Pancreas (tissue), 10 donors: ENCODE data around the gene TP63. TPM values are rescaled to one million over a fixed set of nuclear protein-coding genes. Genes with fewer than 3 reads are reported as not detected.

Experiments used
- ATAC-seq, 4 donors: fragments of 200-7000 bp; cut with Tn5 transposase; one replicate each; pipeline versions ENCODE4 v1.8.0 to v1.9.1; 2020; ENCODE audit warnings: mild to moderate bottlenecking in 4 of 4, moderate library complexity in 4 of 4
- DNase-seq, 6 donors: peaks; one replicate each; pipeline ENCODE4 v3.0.0-alpha.2; 2020
- FAIRE-seq: peaks from 2 replicates; lab custom pipeline; 2012; peaks lifted over from hg19 to GRCh38; lab: Jason Lieb, UNC
- H3K27ac ChIP-seq, 4 donors: fragments of 200-600 bp; sonication (generic); 1 replicate in 3 of 4; 2 replicates in 1 of 4; pipeline versions ENCODE4 v1.5.0 to v1.8.0; 2020
- H3K27me3 ChIP-seq, 4 donors: fragments of 200-600 bp; one replicate each; pipeline ENCODE4 v1.8.0; 2021
- H3K36me3 ChIP-seq, 3 donors: fragments of 200-600 bp; sonication (generic) in 1 of 3; one replicate each; pipeline versions ENCODE4 v1.5.0 to v1.8.0; 2020 to 2021
- H3K4me1 ChIP-seq, 3 donors: fragments of 200-600 bp; one replicate each; pipeline ENCODE4 v1.8.0; 2021
- H3K4me3 ChIP-seq, 4 donors: fragments of 200-600 bp; sonication (generic) in 2 of 4; one replicate each; pipeline versions ENCODE4 v1.5.0 to v1.8.0; 2020 to 2021
- H3K9me3 ChIP-seq, 4 donors: fragments of 200-600 bp; one replicate each; pipeline ENCODE4 v1.8.0; 2021
- CTCF ChIP-seq, 4 donors: fragments of 200-600 bp; sonication (generic) in 3 of 4; IDR thresholded peaks; one replicate each; pipeline versions ENCODE4 v1.5.0 to v1.8.0; 2021; ENCODE audit warnings: antibody characterized with exemption in 4 of 4
- WGBS, 2 donors: extraction: QIAGEN DNeasy Blood & Tissue Kit; methylation state at CpG; one replicate each; pipeline ENCODE4 v1.1.7; 2013; 5-methylcytosine and 5-hydroxymethylcytosine counted together
- intact Hi-C, 3 donors: fragments of 100-400 bp; cut with DNase I; formaldehyde crosslinking; loops; one replicate each; pipeline versions ENCODE4 v1.11.1 to v1.14.2; 2022
- polyA plus RNA-seq, 2 donors: library from polyadenylated mRNA; stranded (reverse); fragments of 200-250 nt; gene quantifications; one replicate each; pipeline ENCODE4 v1.2.3, GENCODE V29; 2013
- total RNA-seq, 6 donors: library from RNA; stranded (reverse); fragmentation: NEBNext Ultra II Directional in 4 of 6; extraction: Animal tissue kit (Norgen Biotek cat#: 25700) in 4 of 6; gene quantifications; one replicate each; pipeline versions ENCODE4 v1.2.1 to v1.2.4, GENCODE V29; 2021 to 2023
- donor health status: healthy with polysubstance abuse.
- donor health status: DM: no; HTN: no; CAD: no; lungs with moderate emphysema.
- donor health status: DM: no; HTN: no; CAD: no.
- donor health status: control.
- donor health status: control.
- donor health status: Bipolar disorder and iron deficiency.
- donor health status: DM: yes; HTN: yes; CAD: no.
- donor health status: DM: no; HTN: no; CAD: no.
- donor health status: DM: no; HTN: no; CAD: no.
- donor health status: DM: yes; HTN: yes; CAD: no.

The TP63 gene
- total and polyA plus RNA-seq, 8 donors = 0.02 to 0.47 (median 0.06) TPM; not detected in 3

GRCh38 chr3:189641776-189642175, 10.6 kb downstream of the TP63 start:
- no peak for TF ChIP-seq CTCF (IDR thresholded peaks at IDR 0.05)
- Histone ChIP-seq H3K4me3 (no peak overlapping the region), H3K36me3 (no peaks in the 10 kb centered on the region), H3K4me1 (no peaks in the 10 kb centered on the region), H3K27ac (no peak overlapping the region), H3K9me3 (no peaks in the 10 kb centered on the region), H3K27me3 (no peaks in the 10 kb centered on the region)
- DNase-seq = no peak
- no peak for FAIRE-seq
- intact Hi-C loops = no loop called here
- ATAC-seq = no peak

GRCh38 chr3:189646853-189647542, 15.8 kb downstream of the TP63 start:
- WGBS, 2 donors = 63 to 70% methylated on average over 8 of the region's 8 CpGs
- Histone ChIP-seq H3K27me3 (no peaks in the 10 kb centered on the region), H3K36me3 (no peaks in the 10 kb centered on the region), H3K4me3 (no peak overlapping the region), H3K9me3 (no peaks in the 10 kb centered on the region), H3K27ac (no peak overlapping the region), H3K4me1 (no peaks in the 10 kb centered on the region)
- no peak for DNase-seq
- ATAC-seq = no peak
- intact Hi-C loops = no loop called here
- FAIRE-seq = no peak
- TF ChIP-seq CTCF (IDR thresholded peaks at IDR 0.05) = no peak

GRCh38 chr3:189652042-189652441, 20.9 kb downstream of the TP63 start:
- TF ChIP-seq CTCF (IDR thresholded peaks at IDR 0.05) = no peak
- H3K27ac ChIP-seq = no peak overlapping the region
- no peaks in the 10 kb centered on the region for H3K36me3 ChIP-seq
- H3K9me3 ChIP-seq = no peaks in the 10 kb centered on the region
- H3K27me3 ChIP-seq = no peaks in the 10 kb centered on the region
- H3K4me1 ChIP-seq = no peaks in the 10 kb centered on the region
- ATAC-seq (peak in 1 of 4 donors; percentile 24), DNase-seq (no peak), FAIRE-seq (no peak)
- intact Hi-C loops = no loop called here
- 24 to 27% methylated on average over 1 of the region's 1 CpG for WGBS, 2 donors
- no peak overlapping the region for H3K4me3 ChIP-seq

GRCh38 chr3:189655617-189656016, 24.4 kb downstream of the TP63 start:
- ATAC-seq (no peak), DNase-seq (no peak), FAIRE-seq (no peak)
- Histone ChIP-seq H3K27ac (no peak overlapping the region), H3K4me3 (no peak overlapping the region), H3K4me1 (no peaks in the 10 kb centered on the region), H3K36me3 (no peaks in the 10 kb centered on the region), H3K9me3 (no peaks in the 10 kb centered on the region), H3K27me3 (no peaks in the 10 kb centered on the region)
- intact Hi-C loops = no loop called here
- TF ChIP-seq CTCF (IDR thresholded peaks at IDR 0.05) = no peak

GRCh38 chr3:189659571-189659970, 28.4 kb downstream of the TP63 start:
- WGBS, 2 donors = 25 to 32% methylated on average over 1 of the region's 1 CpG
- intact Hi-C loops = no loop called here
- Histone ChIP-seq H3K4me3 (no peak overlapping the region), H3K27me3 (no peaks in the 10 kb centered on the region), H3K4me1 (no peaks in the 10 kb centered on the region), H3K36me3 (no peaks in the 10 kb centered on the region), H3K9me3 (no peaks in the 10 kb centered on the region), H3K27ac (no peak overlapping the region)
- FAIRE-seq (no peak), ATAC-seq (no peak), DNase-seq (no peak)
- no peak for TF ChIP-seq CTCF (IDR thresholded peaks at IDR 0.05)
